Lower lobe of right lung (tissue), 2 donors: ENCODE measurements around the gene SYNDIG1. TPM values are rescaled to one million over a fixed set of nuclear protein-coding genes. Genes with fewer than 3 reads are reported as not detected.

Experiments
- ATAC-seq, 2 donors: fragments of 200-7000 bp; cut with Tn5 transposase; one replicate each; pipeline ENCODE4 v1.9.1; 2020 to 2022; ENCODE audit warnings: mild to moderate bottlenecking in 2 of 2, moderate library complexity in 2 of 2
- DNase-seq: peaks from one replicate; pipeline ENCODE4 v3.0.0-alpha.2; 2020
- H3K27ac ChIP-seq: fragments of 200-600 bp; one replicate; pipeline ENCODE4 v1.8.0; 2022
- H3K27me3 ChIP-seq: fragments of 200-600 bp; one replicate; pipeline ENCODE4 v1.8.0; 2022; ENCODE audit warnings: low read depth
- H3K36me3 ChIP-seq: fragments of 200-600 bp; one replicate; pipeline ENCODE4 v1.8.0; 2022; ENCODE audit warnings: mild to moderate bottlenecking
- H3K4me1 ChIP-seq: fragments of 200-600 bp; one replicate; pipeline ENCODE4 v1.8.0; 2022
- H3K4me3 ChIP-seq: fragments of 200-600 bp; one replicate; pipeline ENCODE4 v1.8.0; 2022; ENCODE audit warnings: mild to moderate bottlenecking
- H3K9me3 ChIP-seq: fragments of 200-600 bp; one replicate; pipeline ENCODE4 v1.8.0; 2022
- intact Hi-C: fragments of 100-400 bp; cut with DNase I; formaldehyde crosslinking; loops from one replicate; pipeline ENCODE4 v1.11.0; 2022
- total RNA-seq: library from RNA; stranded (reverse); fragmentation: NEBNext Ultra II Directional; extraction: Animal tissue kit (Norgen Biotek cat#: 25700); gene quantifications from one replicate; pipeline ENCODE4 v1.2.1, GENCODE V29; 2021
- TF ChIP-seq, protein P1 (sequence below): fragments of 200-600 bp; IDR thresholded peaks from one replicate; pipeline ENCODE4 v1.8.0; 2022; ENCODE audit warnings: antibody characterized with exemption, mild to moderate bottlenecking
- donor health status: DM: no; HTN: yes; CAD: no; lungs with severe emphysema.

Gene SYNDIG1
- total RNA-seq, 1 donor from 2014 or later = 0.15 TPM

DNA sequence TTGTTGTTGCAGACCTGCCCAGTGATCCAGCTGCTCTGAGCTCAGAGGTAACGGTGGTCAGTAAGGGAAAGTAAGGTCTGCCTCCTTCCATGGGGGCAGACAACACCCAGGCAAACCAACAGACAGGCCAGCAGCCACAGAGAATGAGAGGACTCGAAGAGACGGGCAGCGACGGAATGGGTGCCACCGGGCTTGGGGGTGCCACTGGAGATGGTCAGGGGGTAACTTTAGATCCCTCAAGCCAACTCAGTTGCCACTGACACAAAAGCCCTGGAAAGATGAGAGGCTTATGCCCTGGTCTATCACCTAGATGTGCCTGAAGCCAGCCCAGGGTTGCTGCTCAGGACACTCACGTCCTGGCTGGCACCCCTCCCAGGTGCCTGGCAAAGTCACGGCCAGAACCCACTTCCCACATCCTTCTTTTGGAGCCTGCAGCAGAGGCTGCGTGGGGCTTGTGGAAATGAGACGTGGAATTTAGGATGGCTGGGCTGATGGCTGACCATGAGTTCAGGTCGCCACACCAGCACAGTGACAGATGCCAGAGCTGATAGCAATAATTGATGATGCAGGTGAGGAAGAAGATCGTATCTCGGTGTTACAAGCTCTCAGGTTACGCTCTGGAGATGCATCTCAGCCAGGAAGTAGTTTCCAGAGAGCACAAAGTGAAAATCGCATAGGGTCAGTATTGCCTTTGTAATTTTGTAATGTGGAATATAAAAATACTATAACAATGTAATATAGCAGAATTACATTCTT lies 209.1 kb downstream of the SYNDIG1 start:
- no peaks in the 10 kb centered on the region for H3K9me3 ChIP-seq
- no peak overlapping the region for H3K4me3 ChIP-seq
- H3K36me3 ChIP-seq = no peaks in the 10 kb centered on the region
- intact Hi-C loops = no loop called here
- no peaks in the 10 kb centered on the region for H3K4me1 ChIP-seq
- no peak for ATAC-seq
- TF ChIP-seq, protein P1, sequence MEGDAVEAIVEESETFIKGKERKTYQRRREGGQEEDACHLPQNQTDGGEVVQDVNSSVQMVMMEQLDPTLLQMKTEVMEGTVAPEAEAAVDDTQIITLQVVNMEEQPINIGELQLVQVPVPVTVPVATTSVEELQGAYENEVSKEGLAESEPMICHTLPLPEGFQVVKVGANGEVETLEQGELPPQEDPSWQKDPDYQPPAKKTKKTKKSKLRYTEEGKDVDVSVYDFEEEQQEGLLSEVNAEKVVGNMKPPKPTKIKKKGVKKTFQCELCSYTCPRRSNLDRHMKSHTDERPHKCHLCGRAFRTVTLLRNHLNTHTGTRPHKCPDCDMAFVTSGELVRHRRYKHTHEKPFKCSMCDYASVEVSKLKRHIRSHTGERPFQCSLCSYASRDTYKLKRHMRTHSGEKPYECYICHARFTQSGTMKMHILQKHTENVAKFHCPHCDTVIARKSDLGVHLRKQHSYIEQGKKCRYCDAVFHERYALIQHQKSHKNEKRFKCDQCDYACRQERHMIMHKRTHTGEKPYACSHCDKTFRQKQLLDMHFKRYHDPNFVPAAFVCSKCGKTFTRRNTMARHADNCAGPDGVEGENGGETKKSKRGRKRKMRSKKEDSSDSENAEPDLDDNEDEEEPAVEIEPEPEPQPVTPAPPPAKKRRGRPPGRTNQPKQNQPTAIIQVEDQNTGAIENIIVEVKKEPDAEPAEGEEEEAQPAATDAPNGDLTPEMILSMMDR = no peak
- no peaks in the 10 kb centered on the region for H3K27me3 ChIP-seq
- DNase-seq = no peak
- H3K27ac ChIP-seq = no peak overlapping the region

- H3K27ac ChIP-seq = no peak overlapping the region
- no peaks in the 10 kb centered on the region for H3K36me3 ChIP-seq
- no peak overlapping the region for H3K4me3 ChIP-seq
- intact Hi-C loops = no loop called here
- ATAC-seq (no peak), DNase-seq (no peak)
- TF ChIP-seq, protein P1 = no peak
- H3K4me1 ChIP-seq = no peaks in the 10 kb centered on the region
- no peaks in the 10 kb centered on the region for H3K27me3 ChIP-seq
- H3K9me3 ChIP-seq = no peaks in the 10 kb centered on the region
Measured at GRCh38 chr20:24679448-24680047, 210.1 kb downstream of the SYNDIG1 start.

GRCh38 chr20:24681634-24682495 lies 212.4 kb downstream of the SYNDIG1 start:
- ATAC-seq (no peak), DNase-seq (no peak)
- H3K27ac ChIP-seq = no peak overlapping the region
- intact Hi-C loops = no loop called here
- TF ChIP-seq, protein P1 = no peak
- H3K4me1 ChIP-seq = no peaks in the 10 kb centered on the region
- H3K36me3 ChIP-seq = no peaks in the 10 kb centered on the region
- H3K4me3 ChIP-seq = no peak overlapping the region
- no peaks in the 10 kb centered on the region for H3K9me3 ChIP-seq
- no peaks in the 10 kb centered on the region for H3K27me3 ChIP-seq

GRCh38 chr20:24682496-24682985 lies 213.1 kb downstream of the SYNDIG1 start:
- Histone ChIP-seq H3K4me1 (no peaks in the 10 kb centered on the region), H3K27me3 (no peaks in the 10 kb centered on the region), H3K27ac (no peak overlapping the region), H3K9me3 (no peaks in the 10 kb centered on the region), H3K4me3 (no peak overlapping the region), H3K36me3 (no peaks in the 10 kb centered on the region)
- TF ChIP-seq, protein P1 = no peak
- intact Hi-C loops = no loop called here
- ATAC-seq = no peak
- DNase-seq = no peak

DNA sequence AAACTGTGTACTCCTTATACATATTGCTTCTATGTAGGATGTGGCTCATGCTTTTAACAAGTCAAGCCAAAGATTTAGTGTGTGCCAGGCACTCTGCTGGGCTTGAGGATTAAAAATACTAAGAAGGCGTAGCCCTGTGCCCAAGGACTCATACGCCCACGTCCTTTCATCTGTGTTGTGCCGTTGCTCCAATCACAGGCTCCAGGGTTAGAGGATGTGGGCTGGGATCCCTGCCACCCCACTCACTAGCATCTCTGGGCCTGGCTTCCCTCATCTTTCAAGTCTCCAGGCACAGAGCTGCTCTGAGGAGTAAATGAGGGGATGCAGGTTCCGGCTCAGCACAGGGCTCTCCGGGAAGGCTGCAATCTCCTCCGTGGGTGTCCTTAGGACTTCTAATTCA lies 214.2 kb downstream of the SYNDIG1 start:
- no peaks in the 10 kb centered on the region for H3K27me3 ChIP-seq
- H3K4me1 ChIP-seq = no peaks in the 10 kb centered on the region
- DNase-seq (no peak), ATAC-seq (no peak)
- no peak overlapping the region for H3K27ac ChIP-seq
- intact Hi-C loops = no loop called here
- no peaks in the 10 kb centered on the region for H3K36me3 ChIP-seq
- TF ChIP-seq, protein P1 = no peak
- peaks cover 6% of the 10 kb centered on the region for H3K9me3 ChIP-seq
- no peak overlapping the region for H3K4me3 ChIP-seq
